Body of pancreas (tissue), 4 donors: Measurements from ENCODE around the gene PPDPF. TPM values are rescaled to one million over a fixed set of nuclear protein-coding genes. Genes with fewer than 3 reads are reported as not detected.

Experiments
- ATAC-seq: fragments of 150-250 bp; one replicate; pipeline ENCODE4 v1.9.1; 2016
- DNase-seq, 4 donors: peaks; one replicate each; pipeline ENCODE4 v3.0.0-alpha.2; 2019
- H3K27ac ChIP-seq, 4 donors: fragments of 200-600 bp; sonication (generic); 1 replicate in 3 of 4; 2 replicates in 1 of 4; pipeline versions ENCODE4 v1.5.1 to v1.6.1; 2016 to 2019; ENCODE audit warnings: mild to moderate bottlenecking in 1 of 4, mixed read lengths in 1 of 4, moderate library complexity in 1 of 4
- H3K27me3 ChIP-seq, 2 donors: fragments of 200-600 bp; sonication (generic); one replicate each; pipeline ENCODE4 v1.6.0; 2016; ENCODE audit warnings: mild to moderate bottlenecking in 1 of 2
- H3K36me3 ChIP-seq, 2 donors: fragments of 200-600 bp; sonication (generic); replicated peaks in 1 of 2; 2 replicates each; pipeline ENCODE4 v1.5.1; 2016; ENCODE audit warnings: low read depth in 2 of 2; ENCODE audit not compliant: insufficient read depth in 1 of 2
- H3K4me1 ChIP-seq: fragments of 200-600 bp; sonication (generic); one replicate; pipeline ENCODE4 v1.6.0; 2016
- H3K4me3 ChIP-seq, 2 donors: fragments of 200-600 bp; sonication (generic); 1 replicate in 1 of 2; 2 replicates in 1 of 2; pipeline ENCODE4 v1.5.1; 2016 to 2019
- H3K9me3 ChIP-seq, 3 donors: fragments of 200-600 bp; sonication (generic); 1 replicate in 2 of 3; 2 replicates in 1 of 3; pipeline ENCODE4 v1.5.1; 2016
- POLR2A ChIP-seq, 3 donors: fragments of 450-650 bp; IDR thresholded peaks; one replicate each; pipeline ENCODE4 v1.6.1; 2016; ENCODE audit warnings: antibody characterized with exemption in 3 of 3, mild to moderate bottlenecking in 2 of 3
- WGBS, 2 donors: methylation state at CpG; one replicate each; pipeline ENCODE4 v1.1.5; 2017; 5-methylcytosine and 5-hydroxymethylcytosine counted together
- intact Hi-C: fragments of 100-400 bp; cut with DNase I; formaldehyde crosslinking; loops from one replicate; pipeline ENCODE4 v1.15.1; 2023
- total RNA-seq, 2 donors: library from RNA; depleted of rRNA; stranded (reverse); fragments of >200 nt; gene quantifications; one replicate each; pipeline ENCODE4 v1.1.0, GENCODE V29; 2016
- TF ChIP-seq, protein P1 (sequence below), 7 experiments: fragments of 450-650 bp in 4 of 7; fragments of 200-600 bp in 3 of 7; sonication (generic) in 3 of 7; IDR thresholded peaks; one replicate each; pipeline ENCODE4 v1.5.1; 2016 to 2019; ENCODE audit warnings: antibody characterized with exemption in 7 of 7

The PPDPF gene
- total RNA-seq, 2 donors from 2014 or later: 69.9 to 106 TPM

DNA sequence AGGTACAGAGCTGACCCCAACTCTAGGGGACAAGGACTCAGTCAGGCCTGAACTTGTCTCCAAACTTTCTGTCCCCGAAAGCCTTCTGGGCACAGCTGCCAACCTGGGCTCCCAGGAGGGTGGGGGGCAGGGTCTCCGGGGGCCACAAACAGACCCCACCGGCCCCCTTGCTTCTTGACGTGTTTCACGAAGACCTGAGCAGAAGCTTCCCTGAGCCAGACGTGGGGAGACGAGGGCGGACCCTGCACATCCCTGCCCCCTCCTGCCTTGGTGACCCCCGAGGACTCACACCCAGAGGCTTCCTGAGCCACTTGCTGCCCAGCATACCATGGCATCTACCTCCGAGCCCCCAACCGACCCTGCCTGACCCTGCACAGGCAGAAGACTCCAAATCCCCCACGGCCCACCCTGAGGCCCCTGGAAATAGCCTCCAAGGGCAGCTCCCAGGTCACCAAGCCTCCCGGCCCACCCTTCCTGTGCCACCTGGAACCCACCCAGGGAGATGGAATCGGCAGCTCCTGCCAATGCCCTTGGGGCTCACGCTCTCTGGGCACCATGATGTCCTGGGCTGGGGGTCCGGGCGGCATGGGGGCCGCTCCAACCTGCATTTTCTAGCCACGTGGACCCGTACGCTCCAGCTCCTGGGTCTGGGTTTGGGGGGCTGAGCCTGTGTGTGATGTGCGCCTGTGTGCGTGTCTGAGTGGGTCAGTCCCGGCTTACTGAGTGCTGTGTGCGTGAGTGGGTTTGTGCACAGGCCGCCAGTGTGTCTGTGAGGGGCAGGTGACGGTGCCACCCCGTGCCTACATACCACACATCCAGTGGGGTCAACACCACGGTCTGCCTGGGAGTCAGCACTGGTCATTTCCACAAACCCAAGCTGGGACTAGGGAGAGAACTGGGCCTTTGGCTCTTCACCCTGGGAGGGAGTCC, 19.1 kb downstream of the PPDPF start:
- DNase-seq: no peak
- peak overlapping the region in 2 of 4 donors; percentile 89 for H3K27ac ChIP-seq
- ATAC-seq: no peak
- H3K9me3 ChIP-seq: no peaks in the 10 kb centered on the region
- H3K36me3 ChIP-seq: no peaks in the 10 kb centered on the region
- WGBS, 2 donors: 79 to 84% methylated on average over 6 to 27 of the region's 29 CpGs
- no peak for TF ChIP-seq POLR2A (IDR thresholded peaks at IDR 0.05)
- TF ChIP-seq, protein P1, sequence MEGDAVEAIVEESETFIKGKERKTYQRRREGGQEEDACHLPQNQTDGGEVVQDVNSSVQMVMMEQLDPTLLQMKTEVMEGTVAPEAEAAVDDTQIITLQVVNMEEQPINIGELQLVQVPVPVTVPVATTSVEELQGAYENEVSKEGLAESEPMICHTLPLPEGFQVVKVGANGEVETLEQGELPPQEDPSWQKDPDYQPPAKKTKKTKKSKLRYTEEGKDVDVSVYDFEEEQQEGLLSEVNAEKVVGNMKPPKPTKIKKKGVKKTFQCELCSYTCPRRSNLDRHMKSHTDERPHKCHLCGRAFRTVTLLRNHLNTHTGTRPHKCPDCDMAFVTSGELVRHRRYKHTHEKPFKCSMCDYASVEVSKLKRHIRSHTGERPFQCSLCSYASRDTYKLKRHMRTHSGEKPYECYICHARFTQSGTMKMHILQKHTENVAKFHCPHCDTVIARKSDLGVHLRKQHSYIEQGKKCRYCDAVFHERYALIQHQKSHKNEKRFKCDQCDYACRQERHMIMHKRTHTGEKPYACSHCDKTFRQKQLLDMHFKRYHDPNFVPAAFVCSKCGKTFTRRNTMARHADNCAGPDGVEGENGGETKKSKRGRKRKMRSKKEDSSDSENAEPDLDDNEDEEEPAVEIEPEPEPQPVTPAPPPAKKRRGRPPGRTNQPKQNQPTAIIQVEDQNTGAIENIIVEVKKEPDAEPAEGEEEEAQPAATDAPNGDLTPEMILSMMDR (IDR thresholded peaks at IDR 0.05): no peak
- no peaks in the 10 kb centered on the region for H3K27me3 ChIP-seq
- H3K4me3 ChIP-seq: no peak overlapping the region
- intact Hi-C loops: loop anchor here (10.0 kb wide), 2 partner anchors 315 to 425 kb away; partner anchors contain the start of gene ZNF512B
- peaks cover 24% of the 10 kb centered on the region for H3K4me1 ChIP-seq

- Histone ChIP-seq H3K36me3 (no peaks in the 10 kb centered on the region), H3K27ac (no peak overlapping the region), H3K27me3 (no peaks in the 10 kb centered on the region), H3K9me3 (no peaks in the 10 kb centered on the region), H3K4me1 (peaks cover 24% of the 10 kb centered on the region), H3K4me3 (no peak overlapping the region)
- ATAC-seq (no peak), DNase-seq (no peak)
- 47 to 83% methylated on average over 6 to 39 of the region's 49 CpGs for WGBS, 2 donors
- TF ChIP-seq POLR2A (IDR thresholded peaks at IDR 0.05): no peak
- TF ChIP-seq, protein P1 (IDR thresholded peaks at IDR 0.05): no peak
- intact Hi-C loops: loop anchor here (10.0 kb wide), 1 partner anchor 424 kb away; the partner anchor contains the start of gene ZNF512B
Observed at GRCh38 chr20:63540417-63541186, 20.0 kb downstream of the PPDPF start.

DNA sequence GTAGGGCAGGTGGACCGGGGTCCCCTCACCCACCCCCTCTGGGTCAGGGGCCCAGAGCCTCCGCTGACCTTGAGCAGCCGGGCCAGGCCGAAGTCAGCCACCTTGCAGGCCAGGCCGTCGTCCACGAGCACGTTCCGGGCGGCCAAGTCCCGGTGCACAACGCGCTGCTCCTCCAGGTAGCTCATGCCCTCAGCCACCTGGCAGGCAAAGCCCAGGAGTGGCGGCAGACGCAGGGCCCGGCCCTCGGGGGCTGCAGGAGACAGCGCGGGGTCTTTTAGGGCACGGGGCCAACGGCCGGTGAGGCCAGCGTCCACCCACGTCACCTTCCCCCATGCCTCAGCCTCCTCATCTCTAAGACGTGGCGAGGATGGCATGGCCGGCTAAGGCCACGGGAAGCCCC, 20.8 kb downstream of the PPDPF start:
- ATAC-seq: no peak
- H3K4me1 ChIP-seq: peaks cover 24% of the 10 kb centered on the region
- no peak overlapping the region for H3K4me3 ChIP-seq
- H3K27ac ChIP-seq: no peak overlapping the region
- 87 to 100% methylated on average over 2 to 27 of the region's 28 CpGs for WGBS, 2 donors
- H3K9me3 ChIP-seq: no peaks in the 10 kb centered on the region
- TF ChIP-seq, protein P1 (IDR thresholded peaks at IDR 0.05): no peak
- TF ChIP-seq POLR2A (IDR thresholded peaks at IDR 0.05): no peak
- no peaks in the 10 kb centered on the region for H3K27me3 ChIP-seq
- intact Hi-C loops: loop anchor here (10.0 kb wide), 1 partner anchor 423 kb away; the partner anchor contains the start of gene ZNF512B
- no peak for DNase-seq
- no peaks in the 10 kb centered on the region for H3K36me3 ChIP-seq

DNA sequence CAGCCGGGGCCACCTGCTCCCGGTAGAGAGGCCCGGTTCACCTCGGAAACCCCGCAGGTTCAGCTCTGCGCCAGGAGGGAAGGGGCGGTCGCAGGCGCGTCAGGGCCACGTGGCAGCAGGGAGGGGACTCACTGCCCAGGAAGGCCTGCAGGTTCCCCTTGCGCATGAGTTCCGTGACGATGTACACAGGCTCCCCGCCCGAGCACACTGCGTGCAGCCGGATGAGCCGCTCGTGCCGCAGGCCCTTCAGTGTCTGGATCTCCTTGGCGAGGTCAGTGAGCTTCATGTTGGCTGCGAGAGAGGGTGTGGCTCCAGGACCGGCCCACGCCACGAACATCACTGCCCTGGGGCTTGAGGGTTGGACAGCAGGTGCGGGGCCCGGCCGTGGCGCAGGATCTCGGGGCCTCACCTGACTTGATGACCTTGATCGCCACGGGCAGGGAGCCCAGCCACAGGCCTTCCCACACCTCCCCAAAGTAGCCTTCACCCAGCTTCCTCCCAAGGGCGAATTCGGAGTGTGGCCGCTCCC, 21.5 kb downstream of the PPDPF start:
- Histone ChIP-seq H3K4me3 (no peak overlapping the region), H3K27ac (no peak overlapping the region), H3K9me3 (no peaks in the 10 kb centered on the region), H3K36me3 (no peaks in the 10 kb centered on the region), H3K27me3 (no peaks in the 10 kb centered on the region), H3K4me1 (peaks cover 22% of the 10 kb centered on the region)
- ATAC-seq: no peak
- DNase-seq: peak in 1 of 4 donors; percentile 55
- intact Hi-C loops: loop anchor here (10.0 kb wide), 1 partner anchor 423 kb away; the partner anchor contains the start of gene ZNF512B
- WGBS, 2 donors: 75 to 83% methylated on average over 1 to 36 of the region's 36 CpGs
- TF ChIP-seq, protein P1 (IDR thresholded peaks at IDR 0.05): no peak
- TF ChIP-seq POLR2A (IDR thresholded peaks at IDR 0.05): no peak
